ENCODE results near the gene PCP2.

- TF ChIP-seq, protein P1, sequence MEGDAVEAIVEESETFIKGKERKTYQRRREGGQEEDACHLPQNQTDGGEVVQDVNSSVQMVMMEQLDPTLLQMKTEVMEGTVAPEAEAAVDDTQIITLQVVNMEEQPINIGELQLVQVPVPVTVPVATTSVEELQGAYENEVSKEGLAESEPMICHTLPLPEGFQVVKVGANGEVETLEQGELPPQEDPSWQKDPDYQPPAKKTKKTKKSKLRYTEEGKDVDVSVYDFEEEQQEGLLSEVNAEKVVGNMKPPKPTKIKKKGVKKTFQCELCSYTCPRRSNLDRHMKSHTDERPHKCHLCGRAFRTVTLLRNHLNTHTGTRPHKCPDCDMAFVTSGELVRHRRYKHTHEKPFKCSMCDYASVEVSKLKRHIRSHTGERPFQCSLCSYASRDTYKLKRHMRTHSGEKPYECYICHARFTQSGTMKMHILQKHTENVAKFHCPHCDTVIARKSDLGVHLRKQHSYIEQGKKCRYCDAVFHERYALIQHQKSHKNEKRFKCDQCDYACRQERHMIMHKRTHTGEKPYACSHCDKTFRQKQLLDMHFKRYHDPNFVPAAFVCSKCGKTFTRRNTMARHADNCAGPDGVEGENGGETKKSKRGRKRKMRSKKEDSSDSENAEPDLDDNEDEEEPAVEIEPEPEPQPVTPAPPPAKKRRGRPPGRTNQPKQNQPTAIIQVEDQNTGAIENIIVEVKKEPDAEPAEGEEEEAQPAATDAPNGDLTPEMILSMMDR (IDR thresholded peaks at IDR 0.05) = no peak
- no peak for TF ChIP-seq POLR2A (IDR thresholded peaks at IDR 0.05)
Observed at GRCh38 chr19:7657131-7657751, 23.7 kb upstream of the PCP2 start.

Data from esophagus squamous epithelium (tissue), 4 donors.